T-cell (primary cell): ENCODE results near the gene GRPEL1. TPM values are rescaled to one million over a fixed set of nuclear protein-coding genes. Genes with fewer than 3 reads are reported as not detected.

Experiments
- ATAC-seq, 4 experiments: fragments of 200-7000 bp in 3 of 4; fragments of 150-1000 bp in 1 of 4; cut with Tn5 transposase; replicated peaks in 1 of 4; 1 replicate in 3 of 4; 2 replicates in 1 of 4; pipeline ENCODE4 v1.10.0; 2021; ENCODE audit warnings: moderate library complexity in 3 of 4, mild to moderate bottlenecking in 2 of 4, moderate number of reproducible peaks in 1 of 4
- CTCF ChIA-PET, 2 donors: fragments of 300-600 bp; sonication (Branson Sonifier 250); formaldehyde crosslinking; loops; one replicate each; lab custom pipeline; 2022; ENCODE audit warnings: antibody characterized with exemption in 2 of 2; lab: Charles Lee
- POLR2A ChIA-PET, 2 donors: fragments of 300-600 bp; sonication (Branson Sonifier 250); formaldehyde crosslinking; loops; one replicate each; lab custom pipeline; 2022; ENCODE audit warnings: antibody characterized with exemption in 2 of 2; lab: Charles Lee
- DNase-seq, 35 experiments: peaks; one replicate each; pipeline versions ENCODE4 v3.0.0 to v3.0.0-alpha.2; 2013 to 2023
- H3K27ac ChIP-seq: one replicate; pipeline ENCODE4 v1.5.1; 2013; ENCODE audit warnings: low read length
- H3K27me3 ChIP-seq, 2 experiments: replicated peaks in 1 of 2; 1 replicate in 1 of 2; 2 replicates in 1 of 2; pipeline versions ENCODE4 v1.6.1 to v1.7.0; 2013; ENCODE audit warnings: low read length in 1 of 2, mixed read lengths in 1 of 2; ENCODE audit not compliant: control insufficient read depth in 2 of 2, insufficient read depth in 2 of 2; ENCODE audit errors: extremely low read depth in 1 of 2
- H3K36me3 ChIP-seq, 2 donors: 1 replicate in 1 of 2; 2 replicates in 1 of 2; pipeline versions ENCODE4 v1.6.1 to v1.7.0; 2013; ENCODE audit warnings: low read length in 1 of 2; ENCODE audit not compliant: control insufficient read depth in 2 of 2, insufficient read depth in 1 of 2; ENCODE audit errors: extremely low read depth in 1 of 2
- H3K4me1 ChIP-seq, 2 experiments: 1 replicate in 1 of 2; 2 replicates in 1 of 2; pipeline versions ENCODE4 v1.6.1 to v1.7.0; 2013; ENCODE audit warnings: low read length in 2 of 2, mixed read lengths in 1 of 2; ENCODE audit not compliant: insufficient read depth in 2 of 2, control insufficient read depth in 1 of 2; ENCODE audit errors: extremely low read depth in 1 of 2
- H3K4me3 ChIP-seq, 2 donors: 1 replicate in 1 of 2; 2 replicates in 1 of 2; pipeline versions ENCODE4 v1.5.1 to v1.7.0; 2013; ENCODE audit warnings: mild to moderate bottlenecking in 2 of 2, low read length in 1 of 2, moderate library complexity in 1 of 2; ENCODE audit not compliant: control insufficient read depth in 1 of 2; ENCODE audit errors: extremely low read depth in 1 of 2
- H3K9me3 ChIP-seq: 2 replicates; pipeline ENCODE4 v1.7.0; 2013
- H3K27ac Mint-ChIP-seq, 2 donors: one replicate each; pipeline ENCODE4 v1.8.0; 2020 to 2021; ENCODE audit warnings: mild to moderate bottlenecking in 2 of 2, mixed read lengths in 2 of 2
- H3K27me3 Mint-ChIP-seq, 2 donors: one replicate each; pipeline ENCODE4 v1.8.0; 2021 to 2022; ENCODE audit warnings: mixed read lengths in 2 of 2
- H3K36me3 Mint-ChIP-seq: one replicate; pipeline ENCODE4 v1.8.0; 2021; ENCODE audit warnings: mixed read lengths
- H3K4me1 Mint-ChIP-seq, 3 donors: one replicate each; pipeline ENCODE4 v1.8.0; 2020 to 2022; ENCODE audit warnings: mixed read lengths in 3 of 3, mild to moderate bottlenecking in 1 of 3
- H3K4me3 Mint-ChIP-seq, 3 donors: one replicate each; pipeline ENCODE4 v1.8.0; 2020 to 2022; ENCODE audit warnings: mild to moderate bottlenecking in 3 of 3, mixed read lengths in 3 of 3, moderate library complexity in 3 of 3
- H3K9me3 Mint-ChIP-seq, 3 donors: one replicate each; pipeline ENCODE4 v1.8.0; 2020 to 2022; ENCODE audit warnings: mixed read lengths in 3 of 3
- WGBS: methylation state at CpG from one replicate; pipeline ENCODE4 v1.1.5; 2013; ENCODE audit warnings: missing lambda C conversion rate; ENCODE audit not compliant: insufficient coverage; 5-methylcytosine and 5-hydroxymethylcytosine counted together
- total RNA-seq, 35 experiments: library from RNA in 6 of 35; stranded (reverse) in 6 of 35; fragments of 120-200 nt in 1 of 35; gene quantifications; one replicate each; pipeline versions ENCODE4 v1.2.1 to v1.2.4 and lab custom pipeline; 2013 to 2026

GRPEL1 gene
- total RNA-seq, 5 donors from 2014 or later (not counting 1 experiment from before 2014, with no cell fraction given) = 29.9 to 54.6 (median 36.8) TPM

- 96% methylated on average over 12 of the region's 14 CpGs for WGBS
- CTCF ChIA-PET = no interaction called here
- H3K36me3 ChIP-seq = peaks cover 16 to 61% of the 10 kb centered on the region in 2 donors
- peaks cover 0 to 55% of the 10 kb centered on the region in 2 experiments for H3K4me1 ChIP-seq
- no peak overlapping the region for H3K27ac ChIP-seq
- POLR2A ChIA-PET = no interaction called here
- Mint-ChIP-seq H3K27me3 (no peaks in the 10 kb centered on the region), H3K4me3 (peak overlapping the region in 1 of 3 donors; percentile 27), H3K27ac (no peak overlapping the region), H3K9me3 (no peaks in the 10 kb centered on the region), H3K36me3 (peaks cover 22% of the 10 kb centered on the region), H3K4me1 (peaks cover 42 to 47% (median 43%) of the 10 kb centered on the region in 3 donors)
- no peak overlapping the region for H3K4me3 ChIP-seq
- DNase-seq (no peak), ATAC-seq (no peak)
- H3K9me3 ChIP-seq = no peaks in the 10 kb centered on the region
- no peaks in the 10 kb centered on the region for H3K27me3 ChIP-seq
Observed at GRCh38 chr4:7052313-7052712, 15.6 kb downstream of the GRPEL1 start.

DNA sequence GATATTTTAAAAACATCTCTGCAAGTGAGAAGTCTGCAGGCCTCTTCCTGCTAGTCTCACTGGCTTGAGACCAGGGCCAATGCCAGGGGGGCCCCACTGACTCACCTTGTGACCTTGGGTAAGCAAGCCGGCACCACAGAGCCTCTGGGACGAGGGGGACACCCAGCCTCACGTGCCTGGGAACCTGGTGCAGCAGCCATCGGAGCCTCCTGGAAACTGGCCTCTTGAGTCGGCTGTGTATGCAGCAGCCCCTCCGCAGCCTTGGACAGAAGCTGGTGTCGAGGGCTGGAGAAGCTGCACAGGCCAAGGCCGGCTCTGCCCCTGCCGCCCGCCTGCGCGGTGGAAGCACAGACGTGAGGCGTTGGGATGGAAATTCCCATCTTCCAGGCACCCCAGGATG lies 16.0 kb downstream of the GRPEL1 start:
- H3K4me1 Mint-ChIP-seq = peaks cover 46 to 51% (median 47%) of the 10 kb centered on the region in 3 donors
- H3K4me3 Mint-ChIP-seq = peak overlapping the region in 1 of 3 donors; percentile 27
- 96% methylated on average over 13 of the region's 14 CpGs for WGBS
- no peaks in the 10 kb centered on the region for H3K27me3 ChIP-seq
- H3K27ac Mint-ChIP-seq = no peak overlapping the region
- peaks cover 0 to 59% of the 10 kb centered on the region in 2 experiments for H3K4me1 ChIP-seq
- H3K9me3 Mint-ChIP-seq = no peaks in the 10 kb centered on the region
- ChIA-PET CTCF (no interaction called here), POLR2A (interaction anchor here in 1 of 2 donors (0.7 kb wide), 1 partner anchor 30 kb away, joined by 6 read pairs; no protein-coding TSS in a partner anchor)
- no peak overlapping the region for H3K27ac ChIP-seq
- ATAC-seq (no peak), DNase-seq (no peak)
- peaks cover 22% of the 10 kb centered on the region for H3K36me3 Mint-ChIP-seq
- H3K9me3 ChIP-seq = no peaks in the 10 kb centered on the region
- peaks cover 16 to 61% of the 10 kb centered on the region in 2 donors for H3K36me3 ChIP-seq
- H3K27me3 Mint-ChIP-seq = no peaks in the 10 kb centered on the region
- H3K4me3 ChIP-seq = no peak overlapping the region

DNA sequence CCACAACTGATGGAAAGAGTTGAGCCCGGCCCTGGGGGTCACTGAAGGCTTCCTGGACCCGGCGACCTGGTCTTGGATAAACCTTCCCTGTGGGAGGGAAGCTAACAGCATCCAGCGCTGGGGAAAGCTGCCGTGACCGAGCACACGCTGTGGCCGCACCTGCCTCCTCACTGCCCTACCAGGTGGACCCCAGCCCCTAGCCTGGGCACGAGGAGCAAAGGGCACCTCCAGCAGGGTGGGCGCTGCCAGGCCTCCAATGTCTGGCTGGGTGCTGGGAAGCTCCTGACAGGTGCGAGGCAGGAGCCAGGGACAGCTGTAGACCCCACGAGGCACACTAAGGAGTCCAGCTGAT lies 16.7 kb downstream of the GRPEL1 start:
- Mint-ChIP-seq H3K36me3 (peaks cover 19% of the 10 kb centered on the region), H3K27me3 (no peaks in the 10 kb centered on the region), H3K4me1 (peaks cover 51 to 59% (median 55%) of the 10 kb centered on the region in 3 donors), H3K4me3 (no peak overlapping the region), H3K27ac (no peak overlapping the region), H3K9me3 (no peaks in the 10 kb centered on the region)
- ATAC-seq (no peak), DNase-seq (no peak)
- no peaks in the 10 kb centered on the region for H3K9me3 ChIP-seq
- no peaks in the 10 kb centered on the region for H3K27me3 ChIP-seq
- ChIA-PET CTCF (interaction anchor here in 1 of 2 donors (0.7 kb wide), 1 partner anchor 186 kb away, joined by 3 read pairs; no protein-coding TSS in a partner anchor), POLR2A (interaction anchor here in 1 of 2 donors (0.7 kb wide), 1 partner anchor 30 kb away, joined by 6 read pairs; no protein-coding TSS in a partner anchor)
- 94% methylated on average over 7 of the region's 12 CpGs for WGBS
- peaks cover 2 to 67% of the 10 kb centered on the region in 2 experiments for H3K4me1 ChIP-seq
- H3K4me3 ChIP-seq = no peak overlapping the region
- H3K36me3 ChIP-seq = peaks cover 16 to 56% of the 10 kb centered on the region in 2 donors
- H3K27ac ChIP-seq = no peak overlapping the region

DNA sequence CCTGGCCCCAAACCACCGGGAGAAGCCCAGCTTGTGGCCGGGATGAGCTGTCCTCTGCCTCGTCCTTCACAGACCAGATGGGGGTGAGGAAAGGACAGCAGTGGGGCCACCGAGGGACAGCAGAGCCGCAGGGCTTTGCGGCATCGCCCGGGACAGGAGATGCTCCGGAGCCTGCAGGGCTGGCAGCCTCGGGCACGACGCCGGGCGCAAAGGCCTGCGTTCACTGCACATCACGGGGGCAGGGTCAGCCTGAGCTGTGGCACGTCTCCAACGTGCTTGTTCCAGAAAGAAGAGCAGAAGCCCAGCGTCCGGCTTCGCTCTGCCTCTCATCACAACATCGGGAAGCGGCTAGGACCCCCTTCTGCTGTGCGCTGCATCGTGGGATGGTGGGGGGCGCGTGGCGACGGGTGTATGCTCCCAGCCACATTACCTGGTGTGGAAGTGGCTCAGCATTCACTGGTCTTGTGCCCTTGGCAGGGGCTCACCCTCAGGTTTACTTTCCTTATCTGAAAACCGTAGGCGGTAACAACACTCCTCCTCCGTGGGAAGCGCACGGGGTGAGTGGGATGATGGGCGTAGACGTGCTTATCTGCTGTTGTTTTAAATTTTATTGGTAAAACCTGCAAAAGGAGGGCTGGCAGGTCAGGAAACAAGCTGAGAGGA lies 17.3 kb downstream of the GRPEL1 start:
- H3K4me3 Mint-ChIP-seq = no peak overlapping the region
- peaks cover 12 to 55% of the 10 kb centered on the region in 2 donors for H3K36me3 ChIP-seq
- H3K27me3 Mint-ChIP-seq = no peaks in the 10 kb centered on the region
- 94% methylated on average over 29 of the region's 36 CpGs for WGBS
- ATAC-seq (no peak), DNase-seq (no peak)
- H3K4me1 ChIP-seq = peaks cover 2 to 72% of the 10 kb centered on the region in 2 experiments
- ChIA-PET CTCF (interaction anchor here in 1 of 2 donors (0.7 kb wide), 1 partner anchor 185 kb away, joined by 3 read pairs; no protein-coding TSS in a partner anchor), POLR2A (interaction anchor here in 1 of 2 donors (0.7 kb wide), 1 partner anchor 66 kb away, joined by 3 read pairs; no protein-coding TSS in a partner anchor)
- H3K27ac ChIP-seq = no peak overlapping the region
- H3K27ac Mint-ChIP-seq = no peak overlapping the region
- H3K9me3 ChIP-seq = no peaks in the 10 kb centered on the region
- peaks cover 15% of the 10 kb centered on the region for H3K36me3 Mint-ChIP-seq
- peaks cover 55 to 64% (median 60%) of the 10 kb centered on the region in 3 donors for H3K4me1 Mint-ChIP-seq
- no peaks in the 10 kb centered on the region for H3K27me3 ChIP-seq
- no peak overlapping the region for H3K4me3 ChIP-seq
- no peaks in the 10 kb centered on the region for H3K9me3 Mint-ChIP-seq

DNA sequence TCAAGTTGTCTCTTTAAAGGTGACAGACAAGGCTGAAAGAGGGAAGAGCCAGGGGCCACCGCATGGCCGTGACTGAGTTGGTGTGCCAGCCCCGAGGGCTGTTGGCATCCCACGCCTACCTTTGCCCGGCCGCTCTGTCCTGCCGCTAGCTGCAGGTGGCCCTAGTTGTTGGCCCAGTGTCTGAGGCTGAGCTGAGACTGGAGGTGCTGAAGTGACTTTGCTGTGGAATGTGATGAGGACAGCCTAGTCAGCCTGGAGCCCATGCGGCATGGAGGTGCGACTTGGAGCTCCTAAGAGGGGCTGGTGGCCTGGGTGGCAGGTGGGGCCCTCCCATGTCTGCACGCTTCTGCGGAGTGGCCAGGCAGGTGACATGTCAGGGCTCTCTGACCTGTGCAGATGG lies 18.1 kb downstream of the GRPEL1 start:
- peaks cover 21% of the 10 kb centered on the region for H3K36me3 Mint-ChIP-seq
- POLR2A ChIA-PET = interaction anchor here in 1 of 2 donors (0.7 kb wide), 1 partner anchor 65 kb away, joined by 3 read pairs; no protein-coding TSS in a partner anchor
- peaks cover 64 to 73% (median 69%) of the 10 kb centered on the region in 3 donors for H3K4me1 Mint-ChIP-seq
- 95% methylated on average over 7 of the region's 11 CpGs for WGBS
- no peak for ATAC-seq
- Histone ChIP-seq H3K4me1 (peaks cover 10 to 77% of the 10 kb centered on the region in 2 experiments), H3K27me3 (no peaks in the 10 kb centered on the region), H3K4me3 (no peak overlapping the region), H3K27ac (no peak overlapping the region), H3K36me3 (peaks cover 6 to 46% of the 10 kb centered on the region in 2 donors), H3K9me3 (no peaks in the 10 kb centered on the region)
- H3K9me3 Mint-ChIP-seq = no peaks in the 10 kb centered on the region
- CTCF ChIA-PET = no interaction called here
- DNase-seq = no peak
- H3K4me3 Mint-ChIP-seq = no peak overlapping the region
- no peaks in the 10 kb centered on the region for H3K27me3 Mint-ChIP-seq
- H3K27ac Mint-ChIP-seq = peak overlapping the region in 1 of 2 donors; percentile 61

- WGBS = 100% methylated on average over 3 of the region's 4 CpGs
- Mint-ChIP-seq H3K27ac (peak overlapping the region in 1 of 2 donors; percentile 61), H3K4me3 (peak overlapping the region in 1 of 3 donors; percentile 40)
Observed at GRCh38 chr4:7049295-7049694, 18.6 kb downstream of the GRPEL1 start.

More at GRCh38 chr4:7049295-7049694, 18.6 kb downstream of the GRPEL1 start:
- DNase-seq = no peak
- ATAC-seq = no peak
- H3K27me3 ChIP-seq = no peaks in the 10 kb centered on the region
- no peaks in the 10 kb centered on the region for H3K9me3 ChIP-seq
- H3K4me1 Mint-ChIP-seq = peaks cover 65 to 75% (median 72%) of the 10 kb centered on the region in 3 donors
- peaks cover 18% of the 10 kb centered on the region for H3K36me3 Mint-ChIP-seq
- H3K9me3 Mint-ChIP-seq = no peaks in the 10 kb centered on the region
- ChIA-PET POLR2A (no interaction called here), CTCF (no interaction called here)
- H3K4me3 ChIP-seq = no peak overlapping the region
- peaks cover 2 to 42% of the 10 kb centered on the region in 2 donors for H3K36me3 ChIP-seq
- peaks cover 15 to 80% of the 10 kb centered on the region in 2 experiments for H3K4me1 ChIP-seq
- H3K27me3 Mint-ChIP-seq = no peaks in the 10 kb centered on the region
- H3K27ac ChIP-seq = no peak overlapping the region
